GM12892 (cell line): ENCODE data around the gene XRCC1.

Source experiments
- POLR2A ChIP-seq: IDR thresholded peaks from 2 replicates; pipeline ENCODE4 v1.6.1; 2011; ENCODE audit warnings: low read depth, low read length, control low read depth
- TAF1 ChIP-seq: IDR thresholded peaks from 2 replicates; pipeline ENCODE4 v1.6.1; 2011; ENCODE audit warnings: low read depth, mild to moderate bottlenecking, control low read depth, low read length, borderline replicate concordance

GRCh38 chr19:43589277-43589676, 13.9 kb upstream of the XRCC1 start:
- TF ChIP-seq TAF1 (no peak), POLR2A (no peak)
